Activated naive CD8-positive, alpha-beta T cell treated with anti-CD3 and anti-CD28 coated beads for 36 hours (primary cell): Measurements from ENCODE around the gene SLC52A1. TPM values are rescaled to one million over a fixed set of nuclear protein-coding genes. Genes with fewer than 3 reads are reported as not detected.
"Not testable (repeated sequence)": the region's sequence is repeated elsewhere in the genome, so short reads cannot be mapped to it uniquely, and the experiment has no call there.

Source experiments
- DNase-seq: peaks from one replicate; pipeline ENCODE4 v3.0.0; 2021
- H3K27ac Mint-ChIP-seq: one replicate; pipeline ENCODE4 v1.8.0; 2022; ENCODE audit warnings: mild to moderate bottlenecking, moderate library complexity, mixed read lengths
- H3K27me3 Mint-ChIP-seq: one replicate; pipeline ENCODE4 v1.8.0; 2022; ENCODE audit warnings: mild to moderate bottlenecking, mixed read lengths
- H3K36me3 Mint-ChIP-seq: one replicate; pipeline ENCODE4 v1.8.0; 2021; ENCODE audit warnings: mild to moderate bottlenecking, mixed read lengths
- H3K4me1 Mint-ChIP-seq: one replicate; pipeline ENCODE4 v1.8.0; 2021; ENCODE audit warnings: mixed read lengths
- H3K4me3 Mint-ChIP-seq: one replicate; pipeline ENCODE4 v1.8.0; 2022; ENCODE audit warnings: mild to moderate bottlenecking, moderate library complexity, mixed read lengths
- H3K9me3 Mint-ChIP-seq: one replicate; pipeline ENCODE4 v1.8.0; 2022; ENCODE audit warnings: mixed read lengths
- total RNA-seq, 2 experiments: library from RNA; stranded (reverse); gene quantifications; one replicate each; pipeline ENCODE4 v1.2.3, GENCODE V29; 2021

The SLC52A1 gene
- total RNA-seq, result not detected

DNA sequence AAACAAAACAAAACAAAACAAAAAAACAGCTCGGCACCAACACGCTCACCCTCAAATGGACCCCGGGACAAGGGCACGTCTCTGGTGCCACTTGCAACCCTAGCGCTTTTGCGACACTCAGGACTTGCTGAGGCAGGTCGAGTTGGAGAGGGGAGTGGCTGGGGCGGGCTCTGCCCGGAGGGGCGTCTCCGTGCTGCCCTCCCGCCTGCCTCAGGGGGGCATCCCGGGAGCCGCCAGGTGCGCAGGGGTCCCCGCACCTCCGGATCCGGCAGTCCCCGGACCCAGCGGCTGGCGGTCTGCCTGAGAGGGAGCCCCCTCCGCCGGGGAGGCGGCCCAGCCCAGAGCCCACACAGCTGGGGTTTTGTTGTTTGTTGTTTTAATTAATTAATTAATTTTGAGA is at the start of gene SLC52A1:
SLC52A1 (minus strand) TSS at position 112 of the 400 bp plus-strand sequence. CDS start 820 bp downstream, outside the sequence.
- H3K27me3 Mint-ChIP-seq, result peaks cover 14% of the 10 kb centered on the region
- H3K9me3 Mint-ChIP-seq, result no peaks in the 10 kb centered on the region
- H3K4me3 Mint-ChIP-seq, result peak within 1 kb of the TSS; percentile 7
- peaks cover 10% of the 10 kb centered on the region for H3K4me1 Mint-ChIP-seq
- peaks cover 1% of the 10 kb centered on the region for H3K36me3 Mint-ChIP-seq
- no peak for DNase-seq
- no peak within 1 kb of the TSS for H3K27ac Mint-ChIP-seq

DNA sequence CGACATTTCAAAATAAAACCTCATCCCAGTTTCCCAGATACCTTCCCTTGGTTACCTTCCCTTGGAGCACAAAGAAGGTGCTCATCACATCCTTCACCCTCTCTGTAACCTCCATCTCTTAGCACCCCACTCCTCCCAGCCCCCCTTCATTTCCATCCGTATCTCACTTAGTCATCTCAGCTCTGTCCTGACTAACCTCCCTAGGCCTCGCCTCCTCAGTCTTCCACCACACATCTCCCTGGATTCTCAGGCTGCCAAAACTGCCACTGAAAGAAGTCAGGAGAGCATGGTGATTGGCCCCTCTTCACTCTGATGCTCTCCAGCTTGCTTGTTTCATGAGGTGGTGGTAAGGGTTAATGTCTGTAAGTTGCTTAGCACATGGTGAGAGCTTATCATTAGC is 45.4 kb upstream of the SLC52A1 start:
- Mint-ChIP-seq H3K27me3 (no peaks in the 10 kb centered on the region), H3K27ac (no peak overlapping the region), H3K4me1 (peaks cover 23% of the 10 kb centered on the region), H3K9me3 (peaks cover 31% of the 10 kb centered on the region), H3K36me3 (peaks cover 56% of the 10 kb centered on the region), H3K4me3 (no peak overlapping the region)
- DNase-seq, result no peak

DNA sequence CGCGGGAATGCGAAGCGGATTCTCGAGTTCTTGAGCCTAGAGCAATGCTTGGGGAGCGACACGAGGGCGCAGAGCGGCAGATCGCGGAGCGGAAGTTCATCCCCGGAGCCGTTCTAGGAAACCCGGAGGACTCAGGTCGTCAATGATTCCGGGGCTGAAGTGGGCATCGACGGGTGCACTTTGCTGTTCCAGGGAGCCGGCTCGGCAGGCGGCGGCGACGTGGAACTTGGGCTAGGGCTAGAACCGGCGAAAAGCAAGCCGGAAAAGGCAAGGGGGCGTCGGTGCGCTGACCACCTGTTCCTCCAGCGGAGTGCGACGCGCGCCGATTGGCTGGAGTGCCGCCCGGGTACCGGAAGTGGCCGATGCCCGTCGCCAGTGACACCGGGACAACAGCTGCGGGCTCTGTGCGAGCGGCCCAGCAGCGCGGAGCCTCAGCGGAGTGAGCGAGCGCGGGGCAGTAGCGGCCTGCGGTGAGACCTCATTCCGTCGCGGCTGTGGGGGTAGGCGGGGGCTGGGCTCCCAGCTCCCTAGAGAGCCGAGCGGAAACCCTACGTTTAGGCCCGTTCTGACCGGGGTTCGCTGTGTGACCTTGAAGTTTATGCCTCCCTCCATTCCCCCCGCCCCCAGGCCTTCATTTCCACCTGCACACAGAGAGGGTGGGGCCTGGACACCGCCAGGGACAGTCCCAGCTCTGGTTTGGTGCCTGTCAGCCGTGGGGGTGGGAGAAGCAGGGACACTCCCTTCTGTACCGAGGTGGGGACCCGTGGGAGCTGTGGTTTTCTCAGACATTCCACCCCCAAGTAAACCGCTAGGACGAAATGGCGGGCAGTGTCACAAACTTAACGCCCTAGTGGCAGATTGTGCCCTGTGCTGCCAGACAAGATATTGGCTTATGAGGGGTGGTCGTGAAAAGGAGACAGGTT is 43.1 kb upstream of the SLC52A1 start, which contains the start of gene ZFP3:
ZFP3 (plus strand) TSS at position 362 of the 923 bp plus-strand sequence. CDS start 13,038 bp downstream, outside the sequence.
- DNase-seq, result peak; percentile 86
- Mint-ChIP-seq H3K36me3 (peaks cover 37% of the 10 kb centered on the region), H3K9me3 (peaks cover 16% of the 10 kb centered on the region), H3K4me1 (peaks cover 23% of the 10 kb centered on the region), H3K27ac (peak within 1 kb of the TSS; percentile 96), H3K27me3 (no peaks in the 10 kb centered on the region), H3K4me3 (peak within 1 kb of the TSS; percentile 79)

DNA sequence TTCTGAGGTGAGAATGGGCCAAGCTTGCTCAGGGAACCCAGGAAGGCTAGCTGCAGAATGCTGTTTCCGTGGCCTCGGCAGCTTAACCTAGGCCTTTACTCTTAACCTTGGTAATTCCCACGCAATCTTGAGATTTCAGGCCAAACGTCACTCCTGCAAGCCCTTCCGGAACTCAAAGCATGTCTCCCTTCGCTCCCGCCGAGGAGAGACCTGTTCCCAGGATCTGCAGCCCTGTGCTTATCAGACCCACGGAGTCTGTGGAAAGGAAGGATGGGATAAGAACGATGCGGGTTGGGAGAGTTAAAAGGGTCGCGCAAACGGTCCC is 42.5 kb upstream of the SLC52A1 start:
- peaks cover 23% of the 10 kb centered on the region for H3K4me1 Mint-ChIP-seq
- H3K36me3 Mint-ChIP-seq, result peaks cover 32% of the 10 kb centered on the region
- no peaks in the 10 kb centered on the region for H3K27me3 Mint-ChIP-seq
- no peak for DNase-seq
- H3K9me3 Mint-ChIP-seq, result peaks cover 12% of the 10 kb centered on the region
- H3K4me3 Mint-ChIP-seq, result peak overlapping the region; percentile 79
- peak overlapping the region; percentile 96 for H3K27ac Mint-ChIP-seq

DNA sequence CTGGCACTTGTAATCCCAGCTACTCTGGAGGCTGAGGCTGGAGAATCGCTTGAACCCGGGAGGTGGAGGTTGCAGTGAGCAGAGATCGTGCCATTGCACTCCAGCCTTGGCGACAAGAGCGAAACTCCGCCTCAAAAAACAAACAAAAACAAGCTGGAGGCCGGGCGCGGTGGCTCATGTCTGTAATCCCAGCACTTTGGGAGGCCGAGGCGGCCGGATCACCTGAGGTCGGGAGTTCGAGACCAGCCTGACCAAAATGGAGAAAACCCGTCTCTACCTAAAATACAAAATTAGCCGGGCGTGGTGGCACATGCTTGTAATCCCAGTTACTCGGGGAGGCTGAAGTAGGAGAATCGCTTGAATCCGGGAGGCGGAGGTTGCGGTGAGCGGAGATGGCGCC is 42.0 kb upstream of the SLC52A1 start:
- peaks cover 23% of the 10 kb centered on the region for H3K4me1 Mint-ChIP-seq
- H3K27ac Mint-ChIP-seq, result peak overlapping the region; percentile 96
- H3K36me3 Mint-ChIP-seq, result peaks cover 27% of the 10 kb centered on the region
- peak overlapping the region; percentile 79 for H3K4me3 Mint-ChIP-seq
- not testable (repeated sequence) for H3K27me3 Mint-ChIP-seq, DNase-seq
- peaks cover 12% of the 10 kb centered on the region for H3K9me3 Mint-ChIP-seq

DNA sequence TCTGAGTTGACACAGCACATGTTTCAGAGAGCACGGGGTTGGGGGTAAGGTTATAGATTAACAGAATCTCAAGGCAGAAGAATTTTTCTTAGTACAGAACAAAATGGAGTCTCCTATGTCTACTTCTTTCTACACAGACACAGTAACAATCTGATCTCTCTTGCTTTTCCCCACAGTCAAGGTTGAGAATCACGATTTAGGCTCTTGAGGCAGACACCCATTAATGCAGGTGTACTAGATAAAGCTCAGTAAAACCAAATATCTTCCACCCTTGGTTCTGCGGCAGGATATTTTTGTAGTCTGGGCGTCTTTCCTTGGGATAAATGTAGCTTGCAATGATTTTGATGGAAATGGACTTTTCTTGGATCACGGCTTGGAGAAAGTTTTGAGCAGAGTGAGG is 40.2 kb upstream of the SLC52A1 start:
- H3K4me1 Mint-ChIP-seq, result peaks cover 16% of the 10 kb centered on the region
- not testable (repeated sequence) for H3K27me3 Mint-ChIP-seq, H3K27ac Mint-ChIP-seq, DNase-seq, H3K4me3 Mint-ChIP-seq, H3K9me3 Mint-ChIP-seq
- H3K36me3 Mint-ChIP-seq, result peaks cover 18% of the 10 kb centered on the region

DNA sequence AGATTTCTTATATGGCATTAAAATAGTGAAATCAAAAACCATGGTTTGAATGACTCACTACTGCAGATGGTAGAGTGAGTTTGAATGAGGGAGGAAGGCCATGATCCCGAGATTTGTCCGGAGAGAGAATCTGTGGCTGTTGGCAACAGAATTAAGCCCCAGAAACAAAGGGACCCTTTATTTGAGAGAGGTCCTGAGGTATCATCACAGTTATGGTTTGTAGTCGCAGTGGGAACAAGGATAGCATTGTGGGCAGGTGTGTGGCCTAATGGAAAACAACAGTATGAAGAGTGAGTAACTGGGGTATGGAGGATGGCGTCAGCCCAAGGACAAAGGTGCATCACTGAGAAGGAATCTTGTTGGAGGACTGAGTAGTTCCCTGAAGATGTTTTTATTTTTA is 34.5 kb upstream of the SLC52A1 start:
- no peaks in the 10 kb centered on the region for H3K4me1 Mint-ChIP-seq
- H3K9me3 Mint-ChIP-seq, result no peaks in the 10 kb centered on the region
- DNase-seq, result no peak
- H3K36me3 Mint-ChIP-seq, result no peaks in the 10 kb centered on the region
- H3K27me3 Mint-ChIP-seq, result no peaks in the 10 kb centered on the region
- no peak overlapping the region for H3K4me3 Mint-ChIP-seq
- H3K27ac Mint-ChIP-seq, result no peak overlapping the region

DNA sequence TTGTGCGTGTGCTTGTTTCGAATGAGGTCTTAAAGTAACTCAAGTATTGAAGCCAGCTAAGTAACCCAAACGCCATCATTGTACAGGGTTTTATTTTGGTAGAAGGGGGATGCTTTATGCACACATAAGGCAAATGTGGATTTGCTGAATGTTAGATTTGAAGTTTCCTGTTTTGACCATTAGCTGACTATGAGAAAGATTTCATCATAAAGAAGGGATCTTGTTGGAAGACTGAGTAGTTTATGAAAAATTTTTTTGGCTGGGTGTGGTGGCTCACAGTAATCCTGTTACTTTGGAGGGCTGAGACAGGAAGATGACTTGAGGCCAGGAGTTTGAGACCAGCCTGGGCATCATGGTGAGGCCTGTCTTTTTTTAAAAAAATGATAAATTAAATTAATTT is 33.0 kb upstream of the SLC52A1 start:
- Mint-ChIP-seq H3K9me3 (no peaks in the 10 kb centered on the region), H3K4me3 (no peak overlapping the region), H3K27ac (no peak overlapping the region), H3K36me3 (no peaks in the 10 kb centered on the region), H3K27me3 (peaks cover 1% of the 10 kb centered on the region), H3K4me1 (no peaks in the 10 kb centered on the region)
- no peak for DNase-seq

DNA sequence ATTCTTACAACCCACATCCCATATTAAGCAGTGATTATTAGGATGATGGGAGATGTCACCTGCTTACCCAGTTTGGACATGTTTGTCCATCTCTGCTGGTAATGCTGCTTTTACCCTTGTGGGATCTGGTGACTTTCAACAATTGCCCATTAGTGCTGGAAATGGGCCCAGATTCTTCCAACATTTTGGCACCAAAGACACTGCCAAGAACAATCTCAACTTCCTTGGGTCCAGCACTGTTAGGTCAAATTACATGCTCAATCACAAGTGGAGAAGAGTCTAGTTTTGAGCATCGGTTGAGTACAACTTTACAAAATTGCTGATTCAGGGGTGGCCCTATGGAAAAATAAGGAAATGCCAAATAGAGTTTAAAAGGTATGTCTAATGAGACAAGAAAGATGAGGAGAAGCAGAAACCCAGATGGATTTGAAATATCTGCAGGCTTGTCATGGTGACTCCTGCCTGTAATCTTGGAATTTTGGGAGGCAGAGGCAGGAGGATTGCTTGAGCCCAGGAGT is 30.1 kb upstream of the SLC52A1 start:
- H3K4me3 Mint-ChIP-seq, result no peak overlapping the region
- H3K9me3 Mint-ChIP-seq, result no peaks in the 10 kb centered on the region
- DNase-seq, result no peak
- H3K36me3 Mint-ChIP-seq, result no peaks in the 10 kb centered on the region
- no peak overlapping the region for H3K27ac Mint-ChIP-seq
- H3K27me3 Mint-ChIP-seq, result peaks cover 3% of the 10 kb centered on the region
- H3K4me1 Mint-ChIP-seq, result peaks cover 2% of the 10 kb centered on the region

DNA sequence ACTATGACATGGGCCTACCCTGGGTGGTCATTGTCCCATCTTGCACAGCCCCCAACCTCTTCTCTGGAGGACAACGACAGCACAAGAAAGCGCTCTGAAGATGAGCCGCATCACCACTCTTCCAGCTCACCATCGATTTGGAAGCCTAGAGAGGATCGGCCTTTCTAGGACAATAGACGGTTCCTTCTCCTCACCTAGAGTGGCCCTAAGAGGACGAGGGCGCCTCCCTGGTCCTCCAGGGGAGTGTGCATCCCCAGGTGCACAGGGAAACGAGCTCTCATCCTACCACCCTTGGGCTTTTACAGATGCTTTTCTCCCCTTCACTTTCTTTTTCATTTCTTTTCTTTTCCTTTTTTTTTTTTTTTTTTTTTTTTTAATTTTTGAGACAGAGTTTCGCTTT is 20.3 kb upstream of the SLC52A1 start:
- H3K27me3 Mint-ChIP-seq, result no peaks in the 10 kb centered on the region
- no peaks in the 10 kb centered on the region for H3K36me3 Mint-ChIP-seq
- no peak overlapping the region for H3K27ac Mint-ChIP-seq
- no peak overlapping the region for H3K4me3 Mint-ChIP-seq
- H3K9me3 Mint-ChIP-seq, result no peaks in the 10 kb centered on the region
- H3K4me1 Mint-ChIP-seq, result no peaks in the 10 kb centered on the region
- no peak for DNase-seq

DNA sequence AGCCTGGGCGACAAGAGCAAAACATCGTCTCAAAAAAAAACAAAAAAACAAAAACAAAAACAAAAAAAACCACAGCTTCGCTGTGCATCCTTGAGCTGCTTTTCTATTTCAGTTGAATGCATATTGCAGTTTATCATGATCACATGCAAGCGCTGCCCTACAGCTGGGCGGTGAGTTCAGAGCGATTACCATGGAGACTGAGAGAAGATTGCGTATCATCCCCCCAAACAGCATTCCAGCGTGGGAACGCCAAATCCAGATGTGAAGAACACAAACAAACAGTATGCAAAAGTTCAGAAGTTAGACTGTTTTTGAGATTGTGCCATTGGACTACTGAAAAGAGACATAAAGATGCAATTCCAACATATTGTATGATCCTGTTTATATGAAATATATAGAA is 15.1 kb upstream of the SLC52A1 start:
- peaks cover 22% of the 10 kb centered on the region for H3K4me1 Mint-ChIP-seq
- no peaks in the 10 kb centered on the region for H3K27me3 Mint-ChIP-seq
- no peaks in the 10 kb centered on the region for H3K36me3 Mint-ChIP-seq
- H3K4me3 Mint-ChIP-seq, result no peak overlapping the region
- no peak overlapping the region for H3K27ac Mint-ChIP-seq
- DNase-seq, result no peak
- H3K9me3 Mint-ChIP-seq, result no peaks in the 10 kb centered on the region

DNA sequence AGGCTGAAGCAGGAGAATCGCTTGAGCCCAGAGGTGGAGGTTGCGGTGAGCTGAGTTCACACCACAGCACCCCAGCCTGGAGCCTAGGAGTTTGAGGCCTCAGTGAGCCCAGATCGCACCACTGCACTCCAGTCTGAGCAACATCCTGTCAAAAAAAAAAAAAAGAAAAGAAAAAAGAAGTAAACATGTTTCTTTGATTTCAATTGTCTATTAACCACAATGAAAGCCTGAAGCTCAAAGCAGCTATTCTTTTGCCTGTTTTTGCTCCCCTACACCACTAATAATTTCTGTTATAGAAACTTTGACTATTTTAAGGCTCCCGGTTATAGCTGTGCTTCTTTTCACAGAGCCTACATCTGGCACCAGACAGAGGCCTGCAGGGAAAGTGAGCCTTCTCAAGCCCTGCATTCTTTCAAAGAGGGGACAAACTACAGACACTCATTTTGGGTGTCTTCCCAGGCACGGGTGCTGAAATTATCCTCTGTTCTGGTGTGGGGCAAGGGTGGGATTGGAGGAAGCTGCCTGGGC is 14.2 kb upstream of the SLC52A1 start:
- H3K36me3 Mint-ChIP-seq, result no peaks in the 10 kb centered on the region
- H3K27me3 Mint-ChIP-seq, result no peaks in the 10 kb centered on the region
- peak overlapping the region; percentile 75 for H3K27ac Mint-ChIP-seq
- no peak for DNase-seq
- no peak overlapping the region for H3K4me3 Mint-ChIP-seq
- H3K4me1 Mint-ChIP-seq, result peaks cover 25% of the 10 kb centered on the region
- H3K9me3 Mint-ChIP-seq, result no peaks in the 10 kb centered on the region

DNA sequence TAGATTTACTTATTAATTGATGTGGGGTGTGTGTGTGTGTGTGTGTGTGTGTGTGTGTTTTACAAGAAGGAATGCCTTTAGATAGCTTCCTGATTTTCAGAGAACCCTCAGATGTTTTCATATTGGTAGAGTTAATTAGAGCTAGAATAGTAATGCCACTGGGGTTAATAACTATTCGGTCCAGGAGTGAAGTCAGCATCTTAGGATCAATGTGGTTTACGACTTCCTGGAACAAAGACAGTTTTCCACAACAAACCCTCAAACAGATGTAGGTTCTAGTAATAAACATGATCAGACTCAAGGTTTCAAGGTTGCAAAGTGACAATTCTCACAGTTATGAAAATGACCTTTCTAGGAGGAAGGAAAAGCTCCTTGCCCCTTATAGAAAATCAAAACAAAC is 12.2 kb upstream of the SLC52A1 start:
- H3K27ac Mint-ChIP-seq, result peak overlapping the region; percentile 35
- H3K36me3 Mint-ChIP-seq, result no peaks in the 10 kb centered on the region
- H3K4me3 Mint-ChIP-seq, result no peak overlapping the region
- no peaks in the 10 kb centered on the region for H3K27me3 Mint-ChIP-seq
- H3K4me1 Mint-ChIP-seq, result peaks cover 29% of the 10 kb centered on the region
- H3K9me3 Mint-ChIP-seq, result no peaks in the 10 kb centered on the region
- DNase-seq, result no peak

DNA sequence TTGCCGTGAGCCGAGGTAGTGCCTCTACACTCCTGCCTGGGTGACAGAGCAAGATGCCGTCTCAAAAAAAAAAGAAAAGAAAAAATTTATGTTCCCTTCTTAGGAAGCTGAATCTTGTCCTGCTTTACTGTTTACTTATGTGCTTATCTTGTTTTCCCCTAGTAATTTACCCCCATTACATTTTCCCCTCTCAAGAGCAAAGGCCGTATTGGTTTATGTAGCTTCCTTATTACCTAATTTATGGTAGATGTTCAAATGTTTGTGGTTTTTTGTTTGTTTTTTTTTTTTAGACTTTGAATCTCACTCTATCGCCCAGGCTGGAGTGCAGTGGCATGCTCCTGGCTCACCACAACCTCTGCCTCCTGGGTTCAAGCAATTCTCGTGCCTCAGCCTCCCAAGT is 10.3 kb upstream of the SLC52A1 start:
- DNase-seq, result no peak
- Mint-ChIP-seq H3K27me3 (no peaks in the 10 kb centered on the region), H3K4me3 (no peak overlapping the region), H3K9me3 (no peaks in the 10 kb centered on the region), H3K36me3 (peaks cover 3% of the 10 kb centered on the region), H3K27ac (no peak overlapping the region), H3K4me1 (peaks cover 36% of the 10 kb centered on the region)

DNA sequence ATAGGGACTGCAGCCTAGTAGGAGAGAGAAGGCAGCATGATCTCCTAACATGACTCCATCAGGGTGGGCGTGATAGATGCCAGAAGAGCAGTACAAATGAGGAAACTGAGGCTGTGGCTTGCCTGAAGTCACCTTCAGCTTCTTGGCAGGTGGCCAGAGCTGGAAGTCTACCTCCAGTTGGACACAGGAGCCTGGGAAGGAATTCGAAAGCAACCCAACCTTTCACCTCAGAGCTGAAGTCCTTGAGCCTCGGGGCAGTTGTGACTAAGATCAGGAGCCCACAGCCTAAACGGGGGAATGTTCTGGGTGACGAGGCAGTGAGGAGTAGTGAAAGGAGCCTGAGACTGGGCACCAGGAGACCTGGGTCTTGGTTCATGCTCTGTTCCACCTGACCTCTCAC is 9.4 kb upstream of the SLC52A1 start:
- Mint-ChIP-seq H3K36me3 (peaks cover 3% of the 10 kb centered on the region), H3K4me3 (no peak overlapping the region), H3K27ac (no peak overlapping the region), H3K9me3 (no peaks in the 10 kb centered on the region), H3K4me1 (peaks cover 34% of the 10 kb centered on the region), H3K27me3 (no peaks in the 10 kb centered on the region)
- no peak for DNase-seq

DNA sequence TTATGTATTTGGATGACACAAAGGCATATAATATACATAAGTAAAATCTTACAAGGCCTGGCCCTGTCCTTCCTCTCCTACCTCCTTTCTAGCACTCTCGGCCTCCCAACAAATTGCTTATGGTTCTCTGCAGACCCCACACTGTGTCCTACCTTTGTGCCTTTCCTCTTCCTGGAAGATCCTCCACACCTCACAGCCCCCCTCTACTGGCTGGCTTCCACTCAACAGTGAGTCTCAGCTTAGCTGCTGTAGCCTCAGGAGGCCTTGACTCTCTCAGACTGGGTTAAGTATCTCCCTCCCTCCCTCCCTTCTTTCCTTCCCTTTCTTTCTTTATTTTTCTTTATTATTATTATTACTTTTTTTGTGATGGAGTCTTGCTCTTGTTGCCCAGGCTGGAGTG is 8.3 kb upstream of the SLC52A1 start:
- no peaks in the 10 kb centered on the region for H3K9me3 Mint-ChIP-seq
- peaks cover 3% of the 10 kb centered on the region for H3K36me3 Mint-ChIP-seq
- no peak overlapping the region for H3K27ac Mint-ChIP-seq
- peaks cover 27% of the 10 kb centered on the region for H3K4me1 Mint-ChIP-seq
- no peak for DNase-seq
- H3K27me3 Mint-ChIP-seq, result no peaks in the 10 kb centered on the region
- no peak overlapping the region for H3K4me3 Mint-ChIP-seq
